Ishikawa (cell line): ENCODE data around the gene FAM204A.

ENCODE experiments used
- CREB1 ChIP-seq: IDR thresholded peaks from 2 replicates; pipeline ENCODE4 v1.6.1; 2012; ENCODE audit warnings: low read depth
- EGR1 ChIP-seq: IDR thresholded peaks from 2 replicates; pipeline ENCODE4 v1.6.1; 2012
- EP300 ChIP-seq: IDR thresholded peaks from 2 replicates; pipeline ENCODE4 v1.6.1; 2012; ENCODE audit warnings: borderline replicate concordance
- FOXM1 ChIP-seq: IDR thresholded peaks from 2 replicates; pipeline ENCODE4 v1.6.1; 2012; ENCODE audit warnings: low read depth, borderline replicate concordance
- YY1 ChIP-seq: IDR thresholded peaks from 2 replicates; pipeline ENCODE4 v1.6.1; 2012; ENCODE audit warnings: low read depth
- TF ChIP-seq, protein P1 (sequence below): IDR thresholded peaks from 2 replicates; pipeline ENCODE4 v1.6.1; 2012; ENCODE audit warnings: low read depth, mild to moderate bottlenecking

- TF ChIP-seq YY1, result no peak
- TF ChIP-seq, protein P1, sequence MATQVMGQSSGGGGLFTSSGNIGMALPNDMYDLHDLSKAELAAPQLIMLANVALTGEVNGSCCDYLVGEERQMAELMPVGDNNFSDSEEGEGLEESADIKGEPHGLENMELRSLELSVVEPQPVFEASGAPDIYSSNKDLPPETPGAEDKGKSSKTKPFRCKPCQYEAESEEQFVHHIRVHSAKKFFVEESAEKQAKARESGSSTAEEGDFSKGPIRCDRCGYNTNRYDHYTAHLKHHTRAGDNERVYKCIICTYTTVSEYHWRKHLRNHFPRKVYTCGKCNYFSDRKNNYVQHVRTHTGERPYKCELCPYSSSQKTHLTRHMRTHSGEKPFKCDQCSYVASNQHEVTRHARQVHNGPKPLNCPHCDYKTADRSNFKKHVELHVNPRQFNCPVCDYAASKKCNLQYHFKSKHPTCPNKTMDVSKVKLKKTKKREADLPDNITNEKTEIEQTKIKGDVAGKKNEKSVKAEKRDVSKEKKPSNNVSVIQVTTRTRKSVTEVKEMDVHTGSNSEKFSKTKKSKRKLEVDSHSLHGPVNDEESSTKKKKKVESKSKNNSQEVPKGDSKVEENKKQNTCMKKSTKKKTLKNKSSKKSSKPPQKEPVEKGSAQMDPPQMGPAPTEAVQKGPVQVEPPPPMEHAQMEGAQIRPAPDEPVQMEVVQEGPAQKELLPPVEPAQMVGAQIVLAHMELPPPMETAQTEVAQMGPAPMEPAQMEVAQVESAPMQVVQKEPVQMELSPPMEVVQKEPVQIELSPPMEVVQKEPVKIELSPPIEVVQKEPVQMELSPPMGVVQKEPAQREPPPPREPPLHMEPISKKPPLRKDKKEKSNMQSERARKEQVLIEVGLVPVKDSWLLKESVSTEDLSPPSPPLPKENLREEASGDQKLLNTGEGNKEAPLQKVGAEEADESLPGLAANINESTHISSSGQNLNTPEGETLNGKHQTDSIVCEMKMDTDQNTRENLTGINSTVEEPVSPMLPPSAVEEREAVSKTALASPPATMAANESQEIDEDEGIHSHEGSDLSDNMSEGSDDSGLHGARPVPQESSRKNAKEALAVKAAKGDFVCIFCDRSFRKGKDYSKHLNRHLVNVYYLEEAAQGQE, result no peak
- TF ChIP-seq EP300, result no peak
- no peak for TF ChIP-seq CREB1
- TF ChIP-seq FOXM1, result no peak
- no peak for TF ChIP-seq EGR1
Observed at GRCh38 chr10:118287076-118287806, 54.9 kb downstream of the FAM204A start.
